Mesenchymal stem cell (in vitro differentiated cells and primary cell): ENCODE measurements around the gene TMEM141.
"Not testable (repeated sequence)": the region's sequence is repeated elsewhere in the genome, so short reads cannot be mapped to it uniquely, and the experiment has no call there.

Source experiments
- DNase-seq: peaks from one replicate; pipeline ENCODE4 v3.0.0-alpha.2; 2013
- H2AFZ ChIP-seq: one replicate; pipeline ENCODE4 v1.6.1; 2013; ENCODE audit warnings: low read depth, mild to moderate bottlenecking, control low read depth, inconsistent platforms, low read length, moderate library complexity
- H2AK5ac ChIP-seq: 2 replicates; pipeline ENCODE4 v1.6.1; 2013; ENCODE audit warnings: low read length, moderate library complexity, mild to moderate bottlenecking, inconsistent platforms; ENCODE audit not compliant: severe bottlenecking
- H2BK120ac ChIP-seq: one replicate; pipeline ENCODE4 v1.6.1; 2013; ENCODE audit warnings: low read depth, mild to moderate bottlenecking, inconsistent platforms, low read length, moderate library complexity
- H2BK12ac ChIP-seq, 2 experiments: one replicate each; pipeline ENCODE4 v1.6.1; 2013; ENCODE audit warnings: inconsistent platforms in 2 of 2, low read length in 2 of 2, mild to moderate bottlenecking in 2 of 2, moderate library complexity in 2 of 2, control low read depth in 1 of 2
- H2BK15ac ChIP-seq: one replicate; pipeline ENCODE4 v1.6.1; 2013; ENCODE audit warnings: mild to moderate bottlenecking, low read depth, inconsistent platforms; ENCODE audit not compliant: poor library complexity, severe bottlenecking
- H2BK5ac ChIP-seq: 2 replicates; pipeline ENCODE4 v1.6.1; 2013; ENCODE audit warnings: low read depth, mild to moderate bottlenecking, low read length, control low read depth, inconsistent platforms; ENCODE audit not compliant: poor library complexity, severe bottlenecking
- H3K14ac ChIP-seq, 2 experiments: one replicate each; pipeline ENCODE4 v1.6.1; 2013; ENCODE audit warnings: inconsistent platforms in 2 of 2, low read length in 2 of 2, control low read depth in 1 of 2, mild to moderate bottlenecking in 1 of 2, moderate library complexity in 1 of 2
- H3K18ac ChIP-seq, 2 experiments: one replicate each; pipeline ENCODE4 v1.6.1; 2013; ENCODE audit warnings: inconsistent platforms in 2 of 2, low read length in 2 of 2, control low read depth in 1 of 2, low read depth in 1 of 2, mild to moderate bottlenecking in 1 of 2
- H3K23ac ChIP-seq, 2 experiments: one replicate each; pipeline ENCODE4 v1.6.1; 2013; ENCODE audit warnings: inconsistent platforms in 2 of 2, low read length in 2 of 2, mild to moderate bottlenecking in 2 of 2, moderate library complexity in 2 of 2, control low read depth in 1 of 2
- H3K27ac ChIP-seq: 2 replicates; pipeline ENCODE4 v1.5.1; 2013; ENCODE audit warnings: mild to moderate bottlenecking, moderate library complexity, low read length, control low read depth, inconsistent platforms; ENCODE audit not compliant: poor library complexity, severe bottlenecking
- H3K27me3 ChIP-seq, 2 experiments: 2 replicates each; pipeline versions ENCODE4 v1.6.1 to v1.7.0; 2013; ENCODE audit warnings: low read length in 2 of 2, mild to moderate bottlenecking in 2 of 2, moderate library complexity in 2 of 2, control low read depth in 1 of 2, inconsistent platforms in 1 of 2; ENCODE audit not compliant: control insufficient read depth in 1 of 2, insufficient read depth in 1 of 2
- H3K36me3 ChIP-seq, 2 experiments: 2 replicates each; pipeline versions ENCODE4 v1.6.1 to v1.7.0; 2013; ENCODE audit warnings: low read length in 2 of 2, control low read depth in 1 of 2, inconsistent platforms in 1 of 2, low read depth in 1 of 2, mild to moderate bottlenecking in 1 of 2; ENCODE audit not compliant: insufficient read depth in 2 of 2, control insufficient read depth in 1 of 2
- H3K4ac ChIP-seq, 2 experiments: one replicate each; pipeline ENCODE4 v1.6.1; 2013; ENCODE audit warnings: inconsistent platforms in 2 of 2, low read length in 2 of 2, mild to moderate bottlenecking in 2 of 2, moderate library complexity in 2 of 2, control low read depth in 1 of 2, low read depth in 1 of 2
- H3K4me1 ChIP-seq: 2 replicates; pipeline ENCODE4 v1.6.1; 2013; ENCODE audit warnings: low read depth, low read length, control low read depth; ENCODE audit not compliant: control insufficient read depth, insufficient read depth
- H3K4me2 ChIP-seq: 2 replicates; pipeline ENCODE4 v1.6.1; 2013; ENCODE audit warnings: low read length, mild to moderate bottlenecking, inconsistent platforms; ENCODE audit not compliant: poor library complexity, severe bottlenecking
- H3K4me3 ChIP-seq, 2 experiments: 2 replicates each; pipeline versions ENCODE4 v1.5.1 to v1.7.0; 2013; ENCODE audit warnings: low read length in 2 of 2, mild to moderate bottlenecking in 2 of 2, control low read depth in 1 of 2, low read depth in 1 of 2; ENCODE audit not compliant: insufficient read depth in 1 of 2
- H3K79me1 ChIP-seq: replicated peaks from 2 replicates; pipeline ENCODE4 v1.6.1; 2013; ENCODE audit warnings: mild to moderate bottlenecking, control low read depth, low read length, inconsistent platforms; ENCODE audit not compliant: poor library complexity, severe bottlenecking
- H3K9ac ChIP-seq: 2 replicates; pipeline ENCODE4 v1.7.0; 2013; ENCODE audit warnings: mild to moderate bottlenecking, low read length, moderate library complexity
- H3K9me3 ChIP-seq: 2 replicates; pipeline ENCODE4 v1.7.0; 2013; ENCODE audit warnings: mild to moderate bottlenecking, low read length; ENCODE audit not compliant: control insufficient read depth
- H4K8ac ChIP-seq: one replicate; pipeline ENCODE4 v1.6.1; 2013; ENCODE audit warnings: inconsistent platforms, mild to moderate bottlenecking, low read length, moderate library complexity
- H4K91ac ChIP-seq: one replicate; pipeline ENCODE4 v1.6.1; 2013; ENCODE audit warnings: mild to moderate bottlenecking, low read length, inconsistent platforms
- WGBS: methylation state at CpG from one replicate; pipeline ENCODE4 v1.1.7; 2013; ENCODE audit warnings: mixed read lengths; 5-methylcytosine and 5-hydroxymethylcytosine counted together

The TMEM141 gene

GRCh38 chr9:136831002-136831719 is 40.0 kb downstream of the TMEM141 start:
- H3K14ac ChIP-seq, result no peak overlapping the region
- peaks cover 68 to 88% of the 10 kb centered on the region in 2 experiments for H3K36me3 ChIP-seq
- no peak overlapping the region for H3K18ac ChIP-seq
- H3K27ac ChIP-seq, result no peak overlapping the region
- H3K23ac ChIP-seq, result no peak overlapping the region
- H3K9ac ChIP-seq, result no peak overlapping the region
- H2BK15ac ChIP-seq, result no peak overlapping the region
- 98% methylated on average over 30 of the region's 30 CpGs for WGBS
- H3K4me1 ChIP-seq, result peaks cover 5% of the 10 kb centered on the region
- H4K8ac ChIP-seq, result no peak overlapping the region
- peak overlapping the region; percentile 45 for H4K91ac ChIP-seq
- peaks cover 46% of the 10 kb centered on the region for H3K79me1 ChIP-seq
- no peak overlapping the region for H2BK5ac ChIP-seq
- H2BK12ac ChIP-seq, result no peak overlapping the region
- H3K4ac ChIP-seq, result no peak overlapping the region
- H3K4me2 ChIP-seq, result no peak overlapping the region
- no peak overlapping the region for H3K4me3 ChIP-seq
- no peaks in the 10 kb centered on the region for H3K27me3 ChIP-seq
- H2AFZ ChIP-seq, result no peak overlapping the region
- DNase-seq, result no peak
- H3K9me3 ChIP-seq, result no peaks in the 10 kb centered on the region
- no peak overlapping the region for H2AK5ac ChIP-seq
- H2BK120ac ChIP-seq, result no peak overlapping the region

GRCh38 chr9:136831720-136832104 is 40.6 kb downstream of the TMEM141 start:
- Histone ChIP-seq H3K4me1 (peaks cover 5% of the 10 kb centered on the region), H3K9me3 (no peaks in the 10 kb centered on the region), H4K91ac (no peak overlapping the region), H3K23ac (peak overlapping the region in 1 of 2 experiments; percentile 34), H2BK120ac (no peak overlapping the region), H4K8ac (no peak overlapping the region), H3K4me2 (no peak overlapping the region), H2BK15ac (no peak overlapping the region), H2AFZ (no peak overlapping the region), H2BK5ac (no peak overlapping the region), H2BK12ac (no peak overlapping the region), H2AK5ac (no peak overlapping the region), H3K36me3 (peaks cover 65 to 88% of the 10 kb centered on the region in 2 experiments), H3K27me3 (no peaks in the 10 kb centered on the region), H3K79me1 (peaks cover 41% of the 10 kb centered on the region), H3K14ac (no peak overlapping the region), H3K4ac (no peak overlapping the region), H3K18ac (no peak overlapping the region), H3K4me3 (no peak overlapping the region), H3K27ac (no peak overlapping the region), H3K9ac (no peak overlapping the region)
- 95% methylated on average over 23 of the region's 23 CpGs for WGBS
- no peak for DNase-seq

DNA sequence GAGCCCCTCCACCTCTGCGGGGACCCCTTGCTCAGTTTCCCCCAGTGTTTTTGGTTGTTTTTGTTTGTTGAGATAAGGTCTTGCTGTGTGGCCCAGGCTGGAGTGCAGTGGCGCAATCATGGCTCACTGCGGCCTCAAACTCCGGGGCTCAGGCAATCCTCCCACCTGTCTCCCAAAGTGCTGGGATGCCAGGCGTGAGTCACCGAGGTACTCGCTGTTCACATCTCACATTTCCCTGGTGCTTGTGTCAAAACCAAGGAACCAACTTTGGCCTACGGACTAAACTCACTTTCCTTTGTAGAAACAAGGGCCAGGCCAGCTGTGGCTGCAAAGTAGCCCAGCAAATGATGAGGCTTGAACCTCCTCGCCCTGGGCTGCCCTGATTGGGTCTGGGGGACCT is 41.4 kb downstream of the TMEM141 start:
- Histone ChIP-seq H3K18ac (no peak overlapping the region), H3K4ac (no peak overlapping the region), H3K9ac (no peak overlapping the region), H2BK120ac (no peak overlapping the region), H3K4me2 (no peak overlapping the region), H2AFZ (no peak overlapping the region), H3K36me3 (peaks cover 57 to 87% of the 10 kb centered on the region in 2 experiments), H4K8ac (no peak overlapping the region), H2AK5ac (no peak overlapping the region), H3K79me1 (peaks cover 35% of the 10 kb centered on the region), H3K27ac (no peak overlapping the region), H3K14ac (no peak overlapping the region), H3K4me3 (no peak overlapping the region), H2BK15ac (no peak overlapping the region), H3K9me3 (no peaks in the 10 kb centered on the region), H3K4me1 (peaks cover 5% of the 10 kb centered on the region), H4K91ac (no peak overlapping the region), H3K27me3 (no peaks in the 10 kb centered on the region), H2BK5ac (no peak overlapping the region), H2BK12ac (no peak overlapping the region), H3K23ac (no peak overlapping the region)
- no peak for DNase-seq
- WGBS, result 97% methylated on average over 9 of the region's 9 CpGs

DNA sequence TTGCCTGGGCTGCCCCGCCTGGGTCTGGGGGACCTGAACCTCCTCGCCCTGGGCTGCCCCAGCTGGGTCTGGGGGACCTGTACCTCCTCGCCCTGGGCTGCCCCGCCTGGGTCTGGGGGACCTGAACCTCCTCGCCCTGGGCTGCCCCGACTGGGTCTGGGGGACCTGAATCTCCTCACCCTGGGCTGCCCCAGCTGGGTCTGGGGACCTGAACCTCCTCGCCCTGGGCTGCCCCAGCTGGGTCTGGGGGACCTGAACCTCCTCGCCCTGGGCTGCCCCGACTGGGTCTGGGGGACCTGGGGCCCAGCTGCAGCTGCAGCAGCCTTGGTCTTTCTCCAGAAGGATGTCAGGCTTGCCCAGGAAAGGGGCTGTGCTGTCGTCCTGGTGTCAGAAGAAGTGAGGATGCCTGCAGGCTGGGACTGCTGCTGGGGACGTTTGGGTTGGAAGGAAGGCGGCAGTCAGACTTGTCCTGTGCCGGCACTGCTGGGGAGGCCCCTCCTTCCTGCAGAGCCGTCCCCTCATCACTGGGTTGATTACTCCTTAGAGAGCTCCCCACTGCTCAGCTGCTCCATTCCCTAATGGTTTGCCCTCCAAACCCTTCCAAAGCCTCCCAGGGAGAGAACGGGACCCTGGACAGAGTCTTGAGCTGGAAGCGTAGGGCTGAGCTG is 42.4 kb downstream of the TMEM141 start:
- not testable (repeated sequence) for H2BK12ac ChIP-seq, H2AFZ ChIP-seq, H3K27me3 ChIP-seq, H4K91ac ChIP-seq, H2BK15ac ChIP-seq, H3K9ac ChIP-seq, H3K4me1 ChIP-seq, H4K8ac ChIP-seq, H3K4ac ChIP-seq, H2BK5ac ChIP-seq, DNase-seq, H3K18ac ChIP-seq, H3K4me2 ChIP-seq, H3K14ac ChIP-seq, H2AK5ac ChIP-seq, H3K23ac ChIP-seq, H3K4me3 ChIP-seq, H3K9me3 ChIP-seq, H3K27ac ChIP-seq, H2BK120ac ChIP-seq
- 88% methylated on average over 16 of the region's 16 CpGs for WGBS
- peaks cover 27% of the 10 kb centered on the region for H3K79me1 ChIP-seq
- H3K36me3 ChIP-seq, result peaks cover 50 to 87% of the 10 kb centered on the region in 2 experiments
